ENCODE data around the gene ETNK2.

Gene ETNK2

DNA sequence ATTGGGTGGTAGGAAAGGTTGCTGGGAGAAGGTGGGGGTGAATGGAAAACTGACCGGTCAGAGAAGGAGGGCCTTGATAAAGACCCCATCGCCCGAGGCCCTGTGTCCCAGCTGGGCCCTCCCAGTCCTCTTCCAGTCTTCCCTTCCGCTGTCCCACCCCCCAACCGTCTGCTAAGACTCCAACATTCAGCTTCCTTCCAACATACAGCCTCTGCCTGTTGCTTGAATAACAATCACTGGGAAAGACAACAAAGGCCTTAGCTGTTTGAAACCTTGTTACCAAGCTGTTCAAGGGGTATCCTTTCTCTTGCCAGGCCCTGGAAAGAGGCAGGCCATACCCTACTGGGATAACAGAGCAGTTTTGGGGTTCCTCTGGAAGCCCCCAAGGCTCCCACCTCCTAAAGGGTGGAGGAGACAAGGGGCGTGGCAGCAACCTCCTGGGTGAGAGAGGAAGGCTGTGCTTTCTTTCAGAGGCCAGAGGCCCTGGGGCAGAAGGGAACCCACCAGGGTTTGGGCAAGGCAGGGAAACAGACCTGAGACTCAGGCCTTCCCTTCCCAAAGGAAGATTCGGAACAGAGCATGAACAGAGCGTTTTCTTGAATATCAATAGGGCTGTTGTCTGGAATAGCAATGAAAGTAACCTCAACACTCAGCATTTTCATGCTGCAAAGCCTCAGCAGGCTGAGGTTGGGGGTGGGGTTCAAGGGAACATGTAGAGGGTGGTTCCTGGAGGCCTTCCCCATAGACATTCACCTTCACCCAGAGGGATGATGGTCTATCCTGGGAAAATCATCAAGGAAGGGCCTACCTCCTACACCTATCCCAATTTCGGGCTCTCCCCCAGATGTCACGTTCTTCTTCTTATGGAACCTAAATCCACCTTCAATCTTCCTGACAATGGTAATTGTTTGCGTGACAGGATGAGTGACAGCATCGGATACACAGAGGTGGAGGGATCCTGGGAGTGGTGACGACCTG lies 4.1 kb downstream of the ETNK2 start:
- no peak for TF ChIP-seq Cebpa-rat (IDR thresholded peaks at IDR 0.05)
- no peak overlapping the region for H3K27ac ChIP-seq
- no peak overlapping the region for H3K4me2 ChIP-seq
- no peaks in the 10 kb centered on the region for H3K9me3 ChIP-seq (replicated peaks in 1 of 11)
- H3K4me3 ChIP-seq = no peak overlapping the region
- peaks cover 0 to 21% (median 6%) of the 10 kb centered on the region in 11 experiments; a peak in 13 of 22 replicates for H3K27me3 ChIP-seq
- peaks cover 0 to 7% (median 0%) of the 10 kb centered on the region in 11 experiments; a peak in 1 of 22 replicates for H3K36me3 ChIP-seq
- H3K4me1 ChIP-seq = peaks cover 6 to 16% (median 12%) of the 10 kb centered on the region in 10 experiments; a peak in 18 of 20 replicates
- peaks cover 0 to 10% (median 0%) of the 10 kb centered on the region in 11 experiments; a peak in 2 of 22 replicates for H4K20me1 ChIP-seq
- no peak overlapping the region for H3K9ac ChIP-seq

DNA sequence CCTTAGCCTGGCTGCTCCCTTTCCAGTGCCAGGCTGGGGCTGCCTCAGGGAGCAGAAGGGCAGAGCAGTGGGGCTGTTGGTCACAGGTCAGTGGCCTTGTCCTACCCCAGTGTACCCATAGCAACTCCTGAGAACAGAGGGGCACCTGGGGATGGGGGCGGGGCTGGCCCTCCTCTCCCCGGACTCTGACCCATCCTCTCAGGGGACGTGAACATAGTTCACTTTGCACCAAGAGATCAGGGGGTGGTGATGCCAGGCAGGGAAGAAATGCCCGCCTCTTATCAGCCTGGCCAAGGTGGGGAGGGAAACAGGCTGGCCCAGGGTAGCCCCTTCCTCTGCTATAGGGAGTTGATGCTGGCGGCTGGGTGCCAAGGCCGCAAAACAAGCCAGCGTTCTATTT lies 4.9 kb downstream of the ETNK2 start:
- peaks cover 0 to 7% (median 0%) of the 10 kb centered on the region in 11 experiments; a peak in 1 of 22 replicates for H3K36me3 ChIP-seq
- no peak overlapping the region for H3K9ac ChIP-seq
- peaks cover 0 to 10% (median 0%) of the 10 kb centered on the region in 11 experiments; a peak in 2 of 22 replicates for H4K20me1 ChIP-seq
- no peak overlapping the region for H3K4me2 ChIP-seq
- H3K27ac ChIP-seq = no peak overlapping the region
- no peak for TF ChIP-seq Cebpa-rat (IDR thresholded peaks at IDR 0.05)
- no peaks in the 10 kb centered on the region for H3K9me3 ChIP-seq (replicated peaks in 1 of 11)
- H3K4me1 ChIP-seq = peaks cover 0 to 11% (median 6%) of the 10 kb centered on the region in 10 experiments; a peak in 11 of 20 replicates
- peaks cover 0 to 16% (median 6%) of the 10 kb centered on the region in 11 experiments; a peak in 13 of 22 replicates for H3K27me3 ChIP-seq
- no peak overlapping the region for H3K4me3 ChIP-seq

DNA sequence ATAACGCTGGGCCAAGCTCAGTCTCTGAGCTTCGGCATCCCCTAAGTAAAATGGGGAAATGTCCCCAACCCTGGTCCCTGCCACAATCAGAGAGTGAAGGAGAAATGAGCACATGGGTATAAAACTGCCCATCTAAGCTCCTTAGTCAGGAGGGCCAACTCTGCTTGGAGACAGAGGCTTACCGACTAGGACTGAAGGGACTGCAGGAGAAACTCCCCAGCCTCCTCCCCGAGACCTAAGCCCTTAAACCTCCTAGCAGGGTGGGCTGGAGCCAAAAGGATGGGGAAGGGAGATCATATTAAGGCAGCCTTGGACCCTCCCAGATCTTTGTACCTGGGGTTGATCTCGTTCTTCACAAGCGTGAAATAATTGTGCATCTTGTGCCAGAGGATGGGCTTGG lies 5.5 kb downstream of the ETNK2 start:
- Histone ChIP-seq H3K27ac (no peak overlapping the region), H3K4me3 (no peak overlapping the region), H3K27me3 (peaks cover 0 to 10% (median 2%) of the 10 kb centered on the region in 11 experiments; a peak in 11 of 22 replicates), H3K4me2 (no peak overlapping the region), H3K4me1 (peaks cover 0 to 8% (median 3%) of the 10 kb centered on the region in 10 experiments; a peak in 11 of 20 replicates), H3K36me3 (peaks cover 0 to 7% (median 0%) of the 10 kb centered on the region in 11 experiments; a peak in 1 of 22 replicates), H4K20me1 (peaks cover 0 to 10% (median 0%) of the 10 kb centered on the region in 11 experiments; a peak in 2 of 22 replicates), H3K9ac (no peak overlapping the region), H3K9me3 (replicated peaks in 1 of 11) (no peaks in the 10 kb centered on the region)
- no peak for TF ChIP-seq Cebpa-rat (IDR thresholded peaks at IDR 0.05)

- no peak overlapping the region for H3K27ac ChIP-seq
- H3K27me3 ChIP-seq = no peaks in the 10 kb centered on the region
- no peak overlapping the region for H3K4me2 ChIP-seq
- no peak overlapping the region for H3K4me3 ChIP-seq
- H3K36me3 ChIP-seq = peaks cover 0 to 7% (median 0%) of the 10 kb centered on the region in 11 experiments; a peak in 2 of 22 replicates
- no peaks in the 10 kb centered on the region for H3K4me1 ChIP-seq
- no peak for TF ChIP-seq Cebpa-rat (IDR thresholded peaks at IDR 0.05)
- H4K20me1 ChIP-seq = peaks cover 0 to 10% (median 0%) of the 10 kb centered on the region in 11 experiments; a peak in 1 of 22 replicates
- H3K9me3 ChIP-seq (replicated peaks in 1 of 11) = no peaks in the 10 kb centered on the region
- H3K9ac ChIP-seq = no peak overlapping the region
Measured at GRCh38 chr1:204145033-204145504, 6.8 kb downstream of the ETNK2 start.

DNA sequence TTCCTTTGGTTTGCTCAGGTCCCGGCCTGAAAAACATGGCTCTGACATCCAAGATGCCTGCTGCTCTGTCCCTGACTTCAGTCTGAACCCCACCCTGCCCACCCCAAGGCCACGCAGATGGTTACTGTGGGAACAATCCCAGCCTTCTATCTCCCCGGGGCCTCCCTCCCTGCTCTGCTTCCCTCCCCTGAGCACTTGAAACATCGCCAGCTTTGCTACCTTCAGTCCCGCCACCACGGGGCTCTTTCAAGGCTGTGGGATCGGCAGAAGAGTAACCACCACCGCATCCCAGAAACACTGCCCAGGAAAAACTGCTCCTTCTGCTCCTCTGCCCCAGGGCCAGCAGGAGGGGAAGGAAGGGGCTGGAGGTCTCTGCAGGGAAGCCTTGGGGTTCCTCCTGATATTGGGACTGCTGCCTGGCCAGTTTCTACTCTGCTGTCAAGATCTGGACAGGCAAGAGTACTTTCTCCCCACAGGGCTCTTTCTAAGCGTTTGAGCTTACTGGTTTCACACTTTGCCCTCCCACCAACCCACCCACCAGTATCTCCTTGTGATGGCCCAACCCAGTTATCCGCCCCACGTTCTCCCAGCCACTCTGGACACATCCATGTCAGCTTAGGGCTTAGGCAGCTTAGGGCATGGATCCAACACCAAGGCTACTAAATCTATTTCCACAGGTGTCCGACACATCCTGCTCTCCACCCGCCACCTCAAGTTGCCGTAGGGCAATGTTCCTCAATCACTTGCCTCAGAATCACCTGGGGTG lies 8.4 kb downstream of the ETNK2 start:
- Histone ChIP-seq H3K27ac (no peak overlapping the region), H3K9me3 (replicated peaks in 1 of 11) (no peaks in the 10 kb centered on the region), H3K4me3 (no peak overlapping the region), H4K20me1 (peaks cover 0 to 5% (median 0%) of the 10 kb centered on the region in 11 experiments; a peak in 1 of 22 replicates), H3K9ac (no peak overlapping the region), H3K27me3 (no peaks in the 10 kb centered on the region), H3K4me1 (no peaks in the 10 kb centered on the region), H3K36me3 (peaks cover 0 to 20% (median 0%) of the 10 kb centered on the region in 11 experiments; a peak in 7 of 22 replicates), H3K4me2 (no peak overlapping the region)
- no peak for TF ChIP-seq Cebpa-rat (IDR thresholded peaks at IDR 0.05)

- no peaks in the 10 kb centered on the region for H3K27me3 ChIP-seq
- no peak overlapping the region for H3K4me3 ChIP-seq
- peaks cover 0 to 27% (median 0%) of the 10 kb centered on the region in 11 experiments; a peak in 7 of 22 replicates for H3K36me3 ChIP-seq
- H3K4me1 ChIP-seq = no peaks in the 10 kb centered on the region
- no peak overlapping the region for H3K4me2 ChIP-seq
- H3K27ac ChIP-seq = no peak overlapping the region
- no peak overlapping the region for H3K9ac ChIP-seq
- TF ChIP-seq Cebpa-rat (IDR thresholded peaks at IDR 0.05) = no peak
- H4K20me1 ChIP-seq = no peaks in the 10 kb centered on the region
- no peaks in the 10 kb centered on the region for H3K9me3 ChIP-seq (replicated peaks in 1 of 11)
Measured at GRCh38 chr1:204142032-204142974, 9.5 kb downstream of the ETNK2 start.

- H3K9ac ChIP-seq = no peak overlapping the region
- no peaks in the 10 kb centered on the region for H3K27me3 ChIP-seq
- no peak overlapping the region for H3K4me3 ChIP-seq
- H4K20me1 ChIP-seq = no peaks in the 10 kb centered on the region
- no peaks in the 10 kb centered on the region for H3K9me3 ChIP-seq (replicated peaks in 1 of 11)
- H3K36me3 ChIP-seq = peaks cover 0 to 25% (median 0%) of the 10 kb centered on the region in 11 experiments; a peak in 7 of 22 replicates
- H3K27ac ChIP-seq = no peak overlapping the region
- H3K4me2 ChIP-seq = no peak overlapping the region
- no peak for TF ChIP-seq Cebpa-rat (IDR thresholded peaks at IDR 0.05)
- H3K4me1 ChIP-seq = no peaks in the 10 kb centered on the region
Measured at GRCh38 chr1:204141131-204141530, 10.7 kb downstream of the ETNK2 start.

DNA sequence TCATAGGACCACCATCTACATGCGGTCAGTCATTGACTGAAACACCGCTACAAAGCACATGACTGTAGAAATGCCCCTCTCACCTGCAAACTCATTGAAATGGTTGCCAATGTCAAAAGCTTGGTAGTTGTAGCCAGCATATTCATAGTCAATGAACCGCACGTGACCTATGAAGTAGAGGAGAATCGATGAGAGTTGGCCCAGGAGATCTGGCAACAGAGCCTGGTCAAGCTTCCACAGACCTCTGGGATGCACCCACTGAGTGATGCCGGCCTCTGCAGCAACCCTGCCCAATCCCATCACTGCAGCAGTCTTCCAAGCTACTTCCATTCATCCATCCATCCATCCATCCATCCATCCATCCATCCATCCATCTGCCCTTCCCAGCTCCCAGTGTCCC lies 11.9 kb downstream of the ETNK2 start:
- peaks cover 0 to 21% (median 0%) of the 10 kb centered on the region in 11 experiments; a peak in 7 of 22 replicates for H3K36me3 ChIP-seq
- no peak overlapping the region for H3K9ac ChIP-seq
- H3K27ac ChIP-seq = no peak overlapping the region
- no peak overlapping the region for H3K4me2 ChIP-seq
- no peak for TF ChIP-seq Cebpa-rat (IDR thresholded peaks at IDR 0.05)
- no peaks in the 10 kb centered on the region for H3K9me3 ChIP-seq (replicated peaks in 1 of 11)
- no peaks in the 10 kb centered on the region for H3K27me3 ChIP-seq
- no peak overlapping the region for H3K4me3 ChIP-seq
- H3K4me1 ChIP-seq = no peaks in the 10 kb centered on the region
- H4K20me1 ChIP-seq = no peaks in the 10 kb centered on the region

Data from BLaER1 treated with 17β-estradiol and CSF1 and Interleukin-3, amounts not matched to agents 10 nM and 100 nM (cell line).